HUDEP-2 (cell line): ENCODE data around the gene NXPH4.

ENCODE experiments used
- DNase-seq, 76 experiments: peaks; one replicate each; lab custom pipeline; 2025; ENCODE audit not compliant: unreplicated experiment in 76 of 76; lab: John Stamatoyannopoulos, UW

The NXPH4 gene

GRCh38 chr12:57216014-57216911, at the start of gene NXPH4:
NXPH4 (plus strand) TSS chr12:57216794; CDS start chr12:57216970, 176 bp downstream.
- DNase-seq, result peak in 5 of 76 experiments; percentile 22 to 28 (median 25)

GRCh38 chr12:57166971-57167371, 49.6 kb upstream of the NXPH4 start:
- DNase-seq, result peak in 1 of 76 experiments; percentile 10

- DNase-seq, result no peak
Observed at GRCh38 chr12:57168058-57168457, 48.5 kb upstream of the NXPH4 start.

- no peak for DNase-seq
Observed at GRCh38 chr12:57169046-57169795, 47.4 kb upstream of the NXPH4 start.

- no peak for DNase-seq
Observed at GRCh38 chr12:57169969-57170368, 46.6 kb upstream of the NXPH4 start.

GRCh38 chr12:57170408-57170807, 46.2 kb upstream of the NXPH4 start:
- DNase-seq, result no peak

GRCh38 chr12:57170927-57171326, 45.7 kb upstream of the NXPH4 start:
- DNase-seq, result peak in 3 of 76 experiments; percentile 11 to 22 (median 13)

- DNase-seq, result no peak
Observed at GRCh38 chr12:57171668-57172067, 44.9 kb upstream of the NXPH4 start.

GRCh38 chr12:57173089-57173488, 43.5 kb upstream of the NXPH4 start:
- peak in 5 of 76 experiments; percentile 8 to 29 (median 25) for DNase-seq

- peak in 1 of 76 experiments; percentile 31 for DNase-seq
Observed at GRCh38 chr12:57173683-57174082, 42.9 kb upstream of the NXPH4 start.

GRCh38 chr12:57175428-57176138, 41.0 kb upstream of the NXPH4 start:
- DNase-seq, result peak in 61 of 76 experiments; percentile 16 to 78 (median 50)

- DNase-seq, result no peak
Observed at GRCh38 chr12:57176139-57176477, 40.5 kb upstream of the NXPH4 start.

- DNase-seq, result peak in 3 of 76 experiments; percentile 12 to 21 (median 14)
Observed at GRCh38 chr12:57176846-57177245, 39.7 kb upstream of the NXPH4 start.

GRCh38 chr12:57177354-57177753, 39.2 kb upstream of the NXPH4 start:
- no peak for DNase-seq

GRCh38 chr12:57178213-57178612, 38.4 kb upstream of the NXPH4 start:
- DNase-seq, result no peak

GRCh38 chr12:57179331-57180086, 37.1 kb upstream of the NXPH4 start:
- DNase-seq, result no peak

- DNase-seq, result no peak
Observed at GRCh38 chr12:57180321-57180989, 36.1 kb upstream of the NXPH4 start.

GRCh38 chr12:57181072-57181471, 35.5 kb upstream of the NXPH4 start:
- DNase-seq, result no peak

GRCh38 chr12:57181561-57182155, 34.9 kb upstream of the NXPH4 start:
- no peak for DNase-seq
